Activated CD4-positive, alpha-beta memory T cell treated with anti-CD3 and anti-CD28 coated beads, Interleukin-2, amount 10 ng/mL, durations not matched to agents 7 days and 5 days (primary cell): ENCODE measurements around the gene C4BPA. TPM values are rescaled to one million over a fixed set of nuclear protein-coding genes. Genes with fewer than 3 reads are reported as not detected.

ENCODE experiments used
- CTCF ChIA-PET: fragments of 350-600 bp; sonication (Branson Sonifier 250); formaldehyde crosslinking; loops from one replicate; lab custom pipeline; 2021; ENCODE audit warnings: antibody characterized with exemption, inconsistent platforms; lab: Charles Lee
- POLR2A ChIA-PET: fragments of 350-600 bp; sonication (Branson Sonifier 250); formaldehyde crosslinking; loops from one replicate; lab custom pipeline; 2021; ENCODE audit warnings: antibody characterized with exemption; lab: Charles Lee
- DNase-seq: peaks from one replicate; pipeline ENCODE4 v3.0.0-alpha.2; 2020
- H3K27ac Mint-ChIP-seq: one replicate; pipeline ENCODE4 v1.8.0; 2021; ENCODE audit warnings: mild to moderate bottlenecking, mixed read lengths
- H3K27me3 Mint-ChIP-seq: one replicate; pipeline ENCODE4 v1.8.0; 2021; ENCODE audit warnings: mixed read lengths
- H3K36me3 Mint-ChIP-seq: one replicate; pipeline ENCODE4 v1.8.0; 2021; ENCODE audit warnings: low read depth, mixed read lengths
- H3K4me1 Mint-ChIP-seq: one replicate; pipeline ENCODE4 v1.8.0; 2021; ENCODE audit warnings: mixed read lengths
- H3K4me3 Mint-ChIP-seq: one replicate; pipeline ENCODE4 v1.8.0; 2021; ENCODE audit warnings: mild to moderate bottlenecking, mixed read lengths
- H3K9me3 Mint-ChIP-seq: one replicate; pipeline ENCODE4 v1.8.0; 2021; ENCODE audit warnings: mixed read lengths
- total RNA-seq, 2 experiments: library from RNA; stranded (reverse); gene quantifications; one replicate each; pipeline ENCODE4 v1.2.3, GENCODE V29; 2021

C4BPA gene
- total RNA-seq, 2 experiments from 2014 or later: not detected

DNA sequence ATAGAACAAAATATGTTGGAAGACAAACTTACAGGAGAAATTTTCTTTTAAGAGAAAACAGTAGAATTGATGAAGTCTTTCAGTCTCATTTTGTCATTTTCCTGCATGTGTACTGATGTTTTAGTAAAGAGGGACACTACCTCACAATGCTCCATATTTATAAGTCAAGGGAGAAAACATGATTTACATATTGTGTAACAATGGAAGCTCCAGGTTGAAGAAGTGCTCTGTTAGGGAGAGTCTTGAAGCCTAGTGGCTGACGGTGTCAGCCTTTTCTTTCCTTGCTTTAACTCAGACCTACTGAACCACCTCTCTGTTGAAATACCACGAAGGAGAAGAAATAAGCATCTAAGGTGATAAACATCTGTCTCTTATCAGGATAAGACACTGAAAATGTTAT lies 75.0 kb downstream of the C4BPA start:
- Mint-ChIP-seq H3K36me3 (no peaks in the 10 kb centered on the region), H3K4me3 (no peak overlapping the region), H3K4me1 (no peaks in the 10 kb centered on the region), H3K27me3 (peaks cover 35% of the 10 kb centered on the region), H3K27ac (no peak overlapping the region), H3K9me3 (no peaks in the 10 kb centered on the region)
- ChIA-PET POLR2A (no interaction called here), CTCF (no interaction called here)
- DNase-seq: no peak

DNA sequence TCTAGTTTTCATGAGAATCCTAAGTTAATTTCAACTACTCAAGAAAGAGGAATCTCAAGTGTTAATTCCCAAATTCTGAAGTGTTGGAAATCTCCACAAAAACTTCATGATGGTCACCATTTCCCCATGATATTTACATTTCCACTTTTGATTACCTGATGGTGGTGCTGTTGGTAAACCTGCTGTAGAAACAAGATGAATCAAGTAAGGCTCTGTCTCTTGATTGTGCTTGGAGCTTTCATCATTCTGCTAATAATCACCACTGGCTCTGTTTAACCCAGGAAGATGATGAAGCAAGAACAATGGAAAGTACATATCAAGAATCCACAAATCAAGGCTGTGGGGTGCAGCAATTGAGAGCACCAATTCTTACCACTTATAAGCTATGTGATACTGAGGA lies 77.8 kb downstream of the C4BPA start:
- no peak overlapping the region for H3K4me3 Mint-ChIP-seq
- POLR2A ChIA-PET: no interaction called here
- CTCF ChIA-PET: interaction anchor here (0.9 to 1.1 kb wide), 2 partner anchors 223 to 225 kb away, joined by 3 to 7 read pairs; no protein-coding TSS in a partner anchor

DNA sequence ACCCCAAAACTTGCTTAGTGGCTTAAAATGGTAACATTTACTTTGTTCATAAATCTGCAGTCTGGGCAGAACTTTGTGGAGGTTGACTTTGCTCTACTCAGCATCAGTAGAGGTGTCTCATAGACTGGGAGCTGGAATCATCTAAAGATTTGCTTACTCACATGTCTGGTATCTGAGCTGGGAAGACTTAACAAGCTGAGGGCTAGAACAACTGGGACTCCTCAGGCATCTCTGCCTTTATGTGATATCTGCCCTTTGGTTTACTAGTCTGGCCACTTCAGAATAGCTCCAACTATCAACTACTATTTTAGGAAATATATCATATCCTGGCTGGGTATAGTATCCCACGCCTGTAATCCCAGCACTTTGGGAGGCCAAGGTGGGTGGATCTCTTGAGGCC lies 82.5 kb downstream of the C4BPA start:
- CTCF ChIA-PET: interaction anchor here (0.9 kb wide), 1 partner anchor 219 kb away, joined by 3 read pairs; no protein-coding TSS in a partner anchor
- H3K36me3 Mint-ChIP-seq: no peaks in the 10 kb centered on the region
- H3K27ac Mint-ChIP-seq: no peak overlapping the region
- peaks cover 5% of the 10 kb centered on the region for H3K4me1 Mint-ChIP-seq
- no peak for DNase-seq
- POLR2A ChIA-PET: no interaction called here
- H3K4me3 Mint-ChIP-seq: no peak overlapping the region
- H3K9me3 Mint-ChIP-seq: no peaks in the 10 kb centered on the region
- H3K27me3 Mint-ChIP-seq: peaks cover 20% of the 10 kb centered on the region

More for the DNA sequence above, 77.8 kb downstream of the C4BPA start:
- no peak for DNase-seq
- no peak overlapping the region for H3K27ac Mint-ChIP-seq
- peaks cover 41% of the 10 kb centered on the region for H3K27me3 Mint-ChIP-seq
- no peaks in the 10 kb centered on the region for H3K36me3 Mint-ChIP-seq
- H3K9me3 Mint-ChIP-seq: no peaks in the 10 kb centered on the region
- H3K4me1 Mint-ChIP-seq: no peaks in the 10 kb centered on the region

DNA sequence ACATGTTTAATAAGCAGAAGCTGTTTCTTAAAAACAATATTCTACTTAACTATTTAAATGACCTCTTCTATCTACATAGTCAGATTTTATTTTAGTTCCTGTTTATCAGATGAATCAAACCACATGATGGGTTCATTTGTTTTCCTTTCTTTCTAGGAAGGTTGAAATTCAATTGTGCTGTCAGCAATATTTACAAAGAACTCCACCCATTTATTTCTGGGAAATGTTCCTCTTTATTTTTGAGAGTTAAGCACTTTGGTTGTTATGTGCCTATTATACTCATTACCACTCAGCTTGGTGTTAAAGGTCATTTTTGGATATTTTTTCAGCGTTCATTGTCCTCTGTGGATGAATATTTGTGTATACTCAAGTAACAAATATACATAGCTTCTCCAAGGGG lies 84.9 kb downstream of the C4BPA start:
- Mint-ChIP-seq H3K9me3 (no peaks in the 10 kb centered on the region), H3K27me3 (peaks cover 18% of the 10 kb centered on the region), H3K4me1 (peaks cover 5% of the 10 kb centered on the region), H3K4me3 (no peak overlapping the region), H3K36me3 (no peaks in the 10 kb centered on the region), H3K27ac (no peak overlapping the region)
- POLR2A ChIA-PET: interaction anchor here (0.8 kb wide), 1 partner anchor 147 kb away, joined by 3 read pairs; no protein-coding TSS in a partner anchor
- CTCF ChIA-PET: interaction anchor here (1.0 kb wide), 1 partner anchor 216 kb away, joined by 3 read pairs; no protein-coding TSS in a partner anchor
- DNase-seq: no peak

DNA sequence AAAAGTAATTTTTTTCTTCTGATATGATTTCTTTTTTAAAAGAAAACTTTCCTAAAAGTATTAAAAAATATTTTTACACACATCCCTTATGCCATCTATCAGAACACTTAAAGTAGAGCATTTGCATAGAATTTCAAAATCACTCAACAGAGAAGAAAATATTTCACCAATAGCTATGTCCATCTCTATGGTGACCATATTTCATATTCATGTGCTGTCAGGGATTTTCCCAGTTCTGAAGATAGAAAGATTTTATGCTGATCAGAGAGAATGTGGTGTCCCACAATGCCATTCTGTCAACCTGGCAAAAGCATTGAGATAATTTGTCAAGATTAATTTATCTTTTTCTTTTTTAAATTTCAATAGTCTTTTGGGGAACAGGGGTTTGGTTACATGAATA lies 87.0 kb downstream of the C4BPA start:
- peaks cover 5% of the 10 kb centered on the region for H3K4me1 Mint-ChIP-seq
- no peaks in the 10 kb centered on the region for H3K36me3 Mint-ChIP-seq
- no peak overlapping the region for H3K4me3 Mint-ChIP-seq
- peaks cover 3% of the 10 kb centered on the region for H3K9me3 Mint-ChIP-seq
- H3K27me3 Mint-ChIP-seq: peaks cover 12% of the 10 kb centered on the region
- POLR2A ChIA-PET: no interaction called here
- H3K27ac Mint-ChIP-seq: no peak overlapping the region
- CTCF ChIA-PET: no interaction called here
- DNase-seq: no peak

DNA sequence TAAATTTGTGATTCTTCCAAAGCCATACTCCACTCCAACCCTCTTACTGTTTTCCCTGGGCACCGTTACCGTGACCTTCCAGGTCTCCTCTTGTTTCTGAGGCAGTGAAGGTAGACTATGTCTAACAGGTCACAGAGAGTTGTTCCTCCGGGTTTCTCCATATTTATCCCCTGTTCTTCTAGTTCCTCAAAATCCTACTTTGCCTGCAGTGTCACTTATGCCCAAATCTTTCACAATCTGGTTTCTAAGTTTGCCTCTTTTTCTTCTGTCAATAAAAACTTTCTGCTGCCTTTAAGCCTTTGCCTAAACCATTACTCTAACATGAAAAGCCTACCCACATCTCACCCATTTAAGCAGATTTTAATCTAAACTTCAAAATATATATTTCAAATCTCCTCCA lies 87.7 kb downstream of the C4BPA start:
- H3K4me3 Mint-ChIP-seq: no peak overlapping the region
- H3K4me1 Mint-ChIP-seq: peaks cover 5% of the 10 kb centered on the region
- H3K27me3 Mint-ChIP-seq: peaks cover 12% of the 10 kb centered on the region
- no peak for DNase-seq
- H3K27ac Mint-ChIP-seq: no peak overlapping the region
- H3K36me3 Mint-ChIP-seq: no peaks in the 10 kb centered on the region
- H3K9me3 Mint-ChIP-seq: peaks cover 3% of the 10 kb centered on the region
- CTCF ChIA-PET: no interaction called here
- POLR2A ChIA-PET: no interaction called here

DNA sequence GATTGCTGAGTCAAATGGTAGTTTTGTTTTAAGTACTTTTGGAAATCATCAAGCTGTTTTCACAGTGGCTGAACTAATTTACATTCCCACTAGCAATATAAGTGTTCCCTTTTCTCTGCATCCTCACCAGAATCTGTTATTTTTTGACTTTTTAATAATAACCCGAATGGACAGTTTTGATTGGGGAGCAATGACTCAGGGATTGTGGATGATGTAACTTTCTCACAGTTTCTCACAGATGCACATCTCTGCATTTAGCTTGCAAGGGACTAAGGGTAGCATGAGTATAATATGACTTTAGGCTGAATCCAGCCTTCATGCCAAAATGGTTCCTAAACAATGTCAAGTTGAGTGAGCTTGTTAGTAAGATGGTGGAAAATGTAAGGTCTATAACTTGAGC lies 90.2 kb downstream of the C4BPA start:
- ChIA-PET CTCF (no interaction called here), POLR2A (no interaction called here)
- Mint-ChIP-seq H3K4me3 (no peak overlapping the region), H3K27me3 (peaks cover 25% of the 10 kb centered on the region), H3K27ac (no peak overlapping the region), H3K9me3 (peaks cover 3% of the 10 kb centered on the region), H3K36me3 (no peaks in the 10 kb centered on the region), H3K4me1 (peaks cover 2% of the 10 kb centered on the region)
- DNase-seq: no peak

Other genes starting within 250 kb of the C4BPA start
- gene IL20, start 238.6 kb upstream of the C4BPA start, total RNA-seq: not detected
- gene IL24, start 206.8 kb upstream of the C4BPA start, total RNA-seq: not detected
- gene FCMR, start 182.3 kb upstream of the C4BPA start, total RNA-seq: 100 to 1,000 TPM; 117 to 121 TPM
- gene PIGR, start 157.8 kb upstream of the C4BPA start, total RNA-seq: not detected
- gene FCAMR, start 133.8 kb upstream of the C4BPA start, total RNA-seq: not detected
- gene C1orf116, start 71.5 kb upstream of the C4BPA start, total RNA-seq: under 1 TPM in 1 of 2 experiments, not detected in 1; 0.08 TPM
- gene YOD1, start 53.0 kb upstream of the C4BPA start, total RNA-seq: 1 to 10 TPM; 9.1 to 9.4 TPM
- 1 to 10 TPM; 1.5 to 1.7 TPM for gene PFKFB2, start 51.0 kb upstream of the C4BPA start, total RNA-seq
- gene C4BPB, start 15.4 kb upstream of the C4BPA start, total RNA-seq: 1 to 10 TPM in 1 of 2 experiments, under 1 TPM in 1; 0.43 to 1.2 TPM
- 10 to 100 TPM; 82.1 to 86.2 TPM for gene CD55, start 217.4 kb downstream of the C4BPA start, total RNA-seq